ENCODE results near the gene PRKRIP1.
"Not testable (repeated sequence)": the region's sequence is repeated elsewhere in the genome, so short reads cannot be mapped to it uniquely, and the experiment has no call there.

- not testable (repeated sequence) for TF ChIP-seq CTCF, POLR2A (IDR thresholded peaks at IDR 0.05)
These were observed 78.0 kb downstream of the PRKRIP1 start for GRCh38 chr7:102474116-102474515.

Data from uterus (tissue), 2 donors.